Measurements from ENCODE around the gene PDE4B. TPM values are rescaled to one million over a fixed set of nuclear protein-coding genes. Genes with fewer than 3 reads are reported as not detected.

The PDE4B gene
- total RNA-seq, 1 donor from 2014 or later: 0.57 TPM

DNA sequence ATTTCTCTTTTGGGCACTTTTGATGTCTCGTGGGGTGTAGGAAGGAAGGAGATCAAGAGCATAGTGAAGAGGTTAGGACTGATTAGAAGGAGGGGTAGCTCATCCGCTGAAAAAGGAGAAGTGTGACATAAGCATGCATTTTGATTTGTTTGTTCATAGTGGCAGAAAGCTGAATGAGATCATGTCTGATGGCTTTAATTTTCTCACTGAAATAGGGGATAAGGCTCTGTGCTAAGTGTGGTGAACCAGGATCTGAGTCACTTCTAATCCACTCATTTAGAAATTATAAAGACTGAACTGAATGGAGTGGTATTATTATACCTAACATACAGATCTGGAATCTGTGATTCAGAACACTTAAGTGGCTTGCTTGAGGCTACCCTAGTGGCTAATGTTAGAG is 344.5 kb downstream of the PDE4B start:
- Mint-ChIP-seq H3K4me1 (ENCODE audit: low read depth) (no peaks in the 10 kb centered on the region), H3K27ac (ENCODE audit: unreplicated experiment) (no peak overlapping the region), H3K27me3 (ENCODE audit: low read depth) (no peaks in the 10 kb centered on the region), H3K4me3 (ENCODE audit: unreplicated experiment) (no peak overlapping the region), H3K36me3 (ENCODE audit: low read depth) (no peaks in the 10 kb centered on the region), H3K9me3 (ENCODE audit: low read depth) (no peaks in the 10 kb centered on the region)
- DNase-seq (ENCODE audit: low spot score): no peak
- TF ChIP-seq, protein P1, sequence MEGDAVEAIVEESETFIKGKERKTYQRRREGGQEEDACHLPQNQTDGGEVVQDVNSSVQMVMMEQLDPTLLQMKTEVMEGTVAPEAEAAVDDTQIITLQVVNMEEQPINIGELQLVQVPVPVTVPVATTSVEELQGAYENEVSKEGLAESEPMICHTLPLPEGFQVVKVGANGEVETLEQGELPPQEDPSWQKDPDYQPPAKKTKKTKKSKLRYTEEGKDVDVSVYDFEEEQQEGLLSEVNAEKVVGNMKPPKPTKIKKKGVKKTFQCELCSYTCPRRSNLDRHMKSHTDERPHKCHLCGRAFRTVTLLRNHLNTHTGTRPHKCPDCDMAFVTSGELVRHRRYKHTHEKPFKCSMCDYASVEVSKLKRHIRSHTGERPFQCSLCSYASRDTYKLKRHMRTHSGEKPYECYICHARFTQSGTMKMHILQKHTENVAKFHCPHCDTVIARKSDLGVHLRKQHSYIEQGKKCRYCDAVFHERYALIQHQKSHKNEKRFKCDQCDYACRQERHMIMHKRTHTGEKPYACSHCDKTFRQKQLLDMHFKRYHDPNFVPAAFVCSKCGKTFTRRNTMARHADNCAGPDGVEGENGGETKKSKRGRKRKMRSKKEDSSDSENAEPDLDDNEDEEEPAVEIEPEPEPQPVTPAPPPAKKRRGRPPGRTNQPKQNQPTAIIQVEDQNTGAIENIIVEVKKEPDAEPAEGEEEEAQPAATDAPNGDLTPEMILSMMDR (IDR thresholded peaks at IDR 0.05): no peak

DNA sequence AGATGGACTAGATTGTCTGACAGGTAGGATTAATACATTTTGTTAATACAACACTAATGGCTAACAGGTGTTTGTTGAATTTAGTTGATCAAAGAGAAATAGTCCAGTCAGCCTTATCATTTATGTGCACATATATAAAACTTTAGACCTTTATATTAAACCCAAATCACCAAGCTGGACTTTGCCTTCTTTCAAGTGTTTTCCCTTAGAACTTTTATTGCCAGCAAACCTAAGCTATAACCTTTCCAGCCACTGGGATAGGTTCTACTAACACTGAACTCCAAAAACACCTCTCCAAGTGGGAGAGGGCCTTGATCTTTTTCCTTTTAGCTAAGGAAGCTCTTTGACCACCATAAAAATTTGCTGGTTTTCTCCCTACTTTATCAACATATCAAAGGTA is 345.9 kb downstream of the PDE4B start:
- H3K4me1 Mint-ChIP-seq (ENCODE audit: low read depth): no peaks in the 10 kb centered on the region
- H3K9me3 Mint-ChIP-seq (ENCODE audit: low read depth): no peaks in the 10 kb centered on the region
- DNase-seq (ENCODE audit: low spot score): no peak
- H3K4me3 Mint-ChIP-seq (ENCODE audit: unreplicated experiment): no peak overlapping the region
- no peak overlapping the region for H3K27ac Mint-ChIP-seq (ENCODE audit: unreplicated experiment)
- no peaks in the 10 kb centered on the region for H3K36me3 Mint-ChIP-seq (ENCODE audit: low read depth)
- peaks cover 7% of the 10 kb centered on the region for H3K27me3 Mint-ChIP-seq (ENCODE audit: low read depth)
- TF ChIP-seq, protein P1 (IDR thresholded peaks at IDR 0.05): no peak

DNA sequence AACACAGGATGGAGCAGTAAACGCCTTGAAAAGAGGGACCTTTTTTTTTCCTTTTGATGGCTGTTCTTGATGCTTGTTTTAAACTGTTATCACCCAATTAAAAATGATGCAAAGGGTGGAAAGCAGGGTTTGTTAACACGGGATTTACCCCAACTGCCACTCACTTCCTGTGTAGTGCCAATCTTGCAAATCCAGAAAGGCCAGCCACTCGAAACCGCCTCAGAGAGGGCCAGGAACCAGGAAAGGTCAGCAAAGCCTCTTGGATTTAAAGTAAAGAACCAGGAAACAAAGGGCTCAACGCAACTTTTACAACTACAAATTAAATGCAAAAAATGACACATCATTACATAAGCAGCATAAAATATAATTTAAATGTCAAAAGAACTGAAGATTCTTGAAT is 347.4 kb downstream of the PDE4B start:
- TF ChIP-seq, protein P1 (IDR thresholded peaks at IDR 0.05): no peak
- DNase-seq (ENCODE audit: low spot score): no peak
- Mint-ChIP-seq H3K27me3 (ENCODE audit: low read depth) (peaks cover 7% of the 10 kb centered on the region), H3K4me1 (ENCODE audit: low read depth) (no peaks in the 10 kb centered on the region), H3K27ac (ENCODE audit: unreplicated experiment) (no peak overlapping the region), H3K9me3 (ENCODE audit: low read depth) (no peaks in the 10 kb centered on the region), H3K36me3 (ENCODE audit: low read depth) (no peaks in the 10 kb centered on the region), H3K4me3 (ENCODE audit: unreplicated experiment) (no peak overlapping the region)

DNA sequence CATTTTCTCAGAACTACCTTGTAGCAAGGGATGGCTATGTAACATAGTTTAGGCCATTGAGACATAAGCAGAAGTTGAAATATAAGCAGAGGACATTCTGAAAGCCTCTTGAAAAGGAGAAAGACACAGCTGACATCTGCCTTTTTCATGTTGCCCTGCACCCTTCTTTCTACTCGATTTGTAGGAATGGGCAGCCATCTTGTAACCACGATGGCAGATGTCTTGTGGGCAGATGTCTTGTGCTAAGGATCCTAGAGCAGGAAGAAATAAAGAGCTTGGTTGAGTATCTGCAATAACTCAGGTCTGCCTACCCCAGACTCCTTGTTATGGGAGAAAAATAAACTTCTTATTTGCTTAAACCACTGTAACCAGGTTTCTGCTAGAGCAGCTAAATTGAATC is 351.0 kb downstream of the PDE4B start:
- Mint-ChIP-seq H3K27me3 (ENCODE audit: low read depth) (peaks cover 7% of the 10 kb centered on the region), H3K4me1 (ENCODE audit: low read depth) (no peaks in the 10 kb centered on the region), H3K27ac (ENCODE audit: unreplicated experiment) (no peak overlapping the region), H3K4me3 (ENCODE audit: unreplicated experiment) (no peak overlapping the region), H3K9me3 (ENCODE audit: low read depth) (no peaks in the 10 kb centered on the region), H3K36me3 (ENCODE audit: low read depth) (no peaks in the 10 kb centered on the region)
- TF ChIP-seq, protein P1 (IDR thresholded peaks at IDR 0.05): no peak
- no peak for DNase-seq (ENCODE audit: low spot score)

DNA sequence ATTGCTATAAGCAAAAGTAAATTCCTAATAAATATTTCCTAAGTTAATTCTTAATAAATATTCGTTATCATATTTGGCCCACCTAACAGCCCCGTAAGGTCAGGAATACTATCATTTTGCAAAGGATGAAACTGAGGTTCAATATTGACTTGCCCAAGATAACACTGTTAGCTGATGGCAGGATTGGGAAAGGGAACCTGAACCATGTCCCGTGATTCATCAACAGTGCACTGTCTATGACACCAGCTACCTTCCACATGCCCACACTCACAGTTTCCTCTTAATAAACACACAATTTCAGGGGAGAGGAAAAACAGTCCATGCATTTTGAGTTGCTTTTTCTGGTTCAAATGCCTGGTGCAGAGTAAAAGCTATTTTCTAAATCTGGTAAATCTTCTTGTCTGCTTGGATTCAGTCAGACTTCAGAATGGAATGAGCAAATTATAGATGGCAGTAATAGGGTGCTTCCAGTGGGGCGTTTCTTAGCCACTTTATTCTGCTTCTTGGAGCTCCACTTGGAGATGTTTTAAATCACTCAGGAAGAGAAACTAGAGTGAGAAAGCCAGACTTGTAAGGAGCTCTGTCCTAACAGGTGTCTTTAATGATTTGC is 354.6 kb downstream of the PDE4B start:
- no peaks in the 10 kb centered on the region for H3K4me1 Mint-ChIP-seq (ENCODE audit: low read depth)
- DNase-seq (ENCODE audit: low spot score): no peak
- no peak overlapping the region for H3K4me3 Mint-ChIP-seq (ENCODE audit: unreplicated experiment)
- H3K36me3 Mint-ChIP-seq (ENCODE audit: low read depth): no peaks in the 10 kb centered on the region
- no peaks in the 10 kb centered on the region for H3K9me3 Mint-ChIP-seq (ENCODE audit: low read depth)
- TF ChIP-seq, protein P1 (IDR thresholded peaks at IDR 0.05): no peak
- peaks cover 14% of the 10 kb centered on the region for H3K27me3 Mint-ChIP-seq (ENCODE audit: low read depth)
- no peak overlapping the region for H3K27ac Mint-ChIP-seq (ENCODE audit: unreplicated experiment)
